ENCODE data around the gene CDKAL1. TPM values are rescaled to one million over a fixed set of nuclear protein-coding genes. Genes with fewer than 3 reads are reported as not detected.

The CDKAL1 gene
- total and polyA plus RNA-seq, 2 experiments from 2014 or later = 14.4 to 19.5 TPM

DNA sequence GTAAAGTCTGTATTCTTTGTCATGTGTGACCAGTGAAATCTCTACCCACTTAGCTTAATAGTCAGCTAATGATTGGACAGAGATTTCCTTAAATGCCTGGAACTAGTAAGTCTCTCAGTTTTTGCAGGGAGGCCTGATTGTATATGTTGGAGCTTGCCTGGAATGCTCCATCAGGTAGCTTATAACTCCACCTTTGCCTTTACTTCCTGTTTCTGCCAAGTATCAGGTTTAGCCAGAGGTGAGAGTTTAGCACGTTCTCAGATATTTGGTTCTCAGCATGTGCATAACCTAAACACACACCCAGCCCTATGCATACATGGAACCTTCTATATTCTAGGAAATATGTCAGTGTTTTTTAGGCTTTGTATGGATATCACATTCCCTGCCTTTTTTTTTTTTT is 435.3 kb downstream of the CDKAL1 start:
- DNase-seq (ENCODE audit: low spot score) = no peak
- Histone ChIP-seq H3K36me3 (replicated peaks; ENCODE audit: insufficient read depth, low read depth) (no peaks in the 10 kb centered on the region), H3K79me2 (no peaks in the 10 kb centered on the region), H3K9me3 (ENCODE audit: low read depth) (no peaks in the 10 kb centered on the region), H4K20me1 (ENCODE audit: insufficient read depth, poor library complexity, severe bottlenecking) (no peaks in the 10 kb centered on the region), H3K27me3 (no peaks in the 10 kb centered on the region), H3K4me3 (no peak overlapping the region), H3K4me1 (ENCODE audit: insufficient read depth) (no peaks in the 10 kb centered on the region), H3K4me2 (no peak overlapping the region), H3K27ac (no peak overlapping the region), H3K9me2 (replicated peaks; ENCODE audit: insufficient read depth) (no peaks in the 10 kb centered on the region), H2AFZ (no peak overlapping the region)
- 96% methylated on average over 1 of the region's 1 CpG for WGBS (ENCODE audit: low lambda C conversion rate, missing lambda C conversion rate)
- TF ChIP-seq EZH2 (IDR thresholded peaks at IDR 0.05; ENCODE audit: borderline replicate concordance) = no peak
- TF ChIP-seq, protein P1, sequence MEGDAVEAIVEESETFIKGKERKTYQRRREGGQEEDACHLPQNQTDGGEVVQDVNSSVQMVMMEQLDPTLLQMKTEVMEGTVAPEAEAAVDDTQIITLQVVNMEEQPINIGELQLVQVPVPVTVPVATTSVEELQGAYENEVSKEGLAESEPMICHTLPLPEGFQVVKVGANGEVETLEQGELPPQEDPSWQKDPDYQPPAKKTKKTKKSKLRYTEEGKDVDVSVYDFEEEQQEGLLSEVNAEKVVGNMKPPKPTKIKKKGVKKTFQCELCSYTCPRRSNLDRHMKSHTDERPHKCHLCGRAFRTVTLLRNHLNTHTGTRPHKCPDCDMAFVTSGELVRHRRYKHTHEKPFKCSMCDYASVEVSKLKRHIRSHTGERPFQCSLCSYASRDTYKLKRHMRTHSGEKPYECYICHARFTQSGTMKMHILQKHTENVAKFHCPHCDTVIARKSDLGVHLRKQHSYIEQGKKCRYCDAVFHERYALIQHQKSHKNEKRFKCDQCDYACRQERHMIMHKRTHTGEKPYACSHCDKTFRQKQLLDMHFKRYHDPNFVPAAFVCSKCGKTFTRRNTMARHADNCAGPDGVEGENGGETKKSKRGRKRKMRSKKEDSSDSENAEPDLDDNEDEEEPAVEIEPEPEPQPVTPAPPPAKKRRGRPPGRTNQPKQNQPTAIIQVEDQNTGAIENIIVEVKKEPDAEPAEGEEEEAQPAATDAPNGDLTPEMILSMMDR (IDR thresholded peaks at IDR 0.05; ENCODE audit: poor library complexity) = no peak
- no peak for TF ChIP-seq EZH2phosphoT487 (IDR thresholded peaks at IDR 0.05; ENCODE audit: low read depth, severe bottlenecking, unreplicated experiment)

DNA sequence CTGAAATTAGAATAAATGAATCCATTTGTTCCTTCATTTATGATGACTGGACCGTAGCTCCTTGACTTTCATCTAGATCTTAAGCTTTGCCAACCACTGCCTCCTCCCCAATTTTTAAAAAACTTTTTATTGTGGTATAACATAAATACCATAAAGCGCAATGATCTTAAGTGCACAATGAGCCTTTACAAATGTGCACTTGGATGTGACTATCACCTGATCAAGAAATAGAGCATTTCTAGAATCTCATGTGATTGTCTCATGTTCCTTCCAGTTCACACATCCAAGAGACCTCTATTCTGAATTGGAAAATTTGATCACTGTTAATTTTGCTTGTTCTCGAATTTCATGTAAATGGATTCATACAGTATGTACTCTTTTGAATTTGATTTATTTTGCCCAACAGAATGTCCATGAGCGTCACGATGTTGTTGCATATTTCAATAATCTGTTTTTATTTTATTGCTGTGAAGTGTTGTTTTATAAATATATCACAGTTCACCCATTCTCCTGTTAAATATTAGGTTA is 442.2 kb downstream of the CDKAL1 start:
- Histone ChIP-seq H3K36me3 (replicated peaks; ENCODE audit: insufficient read depth, low read depth) (no peaks in the 10 kb centered on the region), H3K9me2 (replicated peaks; ENCODE audit: insufficient read depth) (no peaks in the 10 kb centered on the region), H2AFZ (no peak overlapping the region), H3K9me3 (ENCODE audit: low read depth) (no peaks in the 10 kb centered on the region), H3K4me2 (no peak overlapping the region), H3K27me3 (no peaks in the 10 kb centered on the region), H4K20me1 (ENCODE audit: insufficient read depth, poor library complexity, severe bottlenecking) (no peaks in the 10 kb centered on the region), H3K79me2 (no peaks in the 10 kb centered on the region), H3K4me3 (no peak overlapping the region), H3K4me1 (ENCODE audit: insufficient read depth) (no peaks in the 10 kb centered on the region), H3K27ac (no peak overlapping the region)
- DNase-seq (ENCODE audit: low spot score) = no peak
- TF ChIP-seq EZH2 (IDR thresholded peaks at IDR 0.05; ENCODE audit: borderline replicate concordance) (no peak), EZH2phosphoT487 (IDR thresholded peaks at IDR 0.05; ENCODE audit: low read depth, severe bottlenecking, unreplicated experiment) (no peak)
- TF ChIP-seq, protein P1 (IDR thresholded peaks at IDR 0.05; ENCODE audit: poor library complexity) = no peak
- WGBS (ENCODE audit: low lambda C conversion rate, missing lambda C conversion rate) = 93% methylated on average over 5 of the region's 5 CpGs

DNA sequence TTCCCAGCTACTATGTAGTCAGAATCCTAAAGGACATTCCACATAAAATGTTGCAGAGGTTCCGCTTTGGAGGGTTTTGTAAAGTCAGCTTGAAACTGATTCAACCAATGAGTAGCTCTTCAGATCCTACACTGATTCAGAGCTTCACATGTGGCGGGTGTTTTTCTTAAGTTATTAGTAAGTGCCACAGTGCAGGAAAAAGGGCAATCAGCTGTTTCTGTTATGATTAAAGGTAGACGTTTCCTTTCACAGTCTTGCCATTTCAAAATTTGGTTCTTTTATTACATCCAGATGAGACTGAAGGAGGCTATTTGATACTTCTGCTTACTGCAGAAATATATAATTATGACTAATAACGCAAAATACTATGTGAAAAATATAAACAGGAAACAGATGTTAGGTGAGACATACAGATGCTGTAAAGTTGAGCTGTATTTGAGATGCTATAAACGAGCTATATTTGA is 443.9 kb downstream of the CDKAL1 start:
- Histone ChIP-seq H3K9me2 (replicated peaks; ENCODE audit: insufficient read depth) (no peaks in the 10 kb centered on the region), H3K79me2 (no peaks in the 10 kb centered on the region), H2AFZ (no peak overlapping the region), H4K20me1 (ENCODE audit: insufficient read depth, poor library complexity, severe bottlenecking) (no peaks in the 10 kb centered on the region), H3K4me3 (no peak overlapping the region), H3K4me1 (ENCODE audit: insufficient read depth) (no peaks in the 10 kb centered on the region), H3K9me3 (ENCODE audit: low read depth) (no peaks in the 10 kb centered on the region), H3K36me3 (replicated peaks; ENCODE audit: insufficient read depth, low read depth) (no peaks in the 10 kb centered on the region), H3K27ac (no peak overlapping the region), H3K27me3 (no peaks in the 10 kb centered on the region), H3K4me2 (no peak overlapping the region)
- TF ChIP-seq EZH2 (IDR thresholded peaks at IDR 0.05; ENCODE audit: borderline replicate concordance) (no peak), EZH2phosphoT487 (IDR thresholded peaks at IDR 0.05; ENCODE audit: low read depth, severe bottlenecking, unreplicated experiment) (no peak)
- TF ChIP-seq, protein P1 (IDR thresholded peaks at IDR 0.05; ENCODE audit: poor library complexity) = no peak
- WGBS (ENCODE audit: low lambda C conversion rate, missing lambda C conversion rate) = 57% methylated on average over 5 of the region's 5 CpGs
- no peak for DNase-seq (ENCODE audit: low spot score)

All from hepatocyte (in vitro differentiated cells).